Progenitor cell of endocrine pancreas (in vitro differentiated cells): ENCODE measurements around the gene TGFBR3L. TPM values are rescaled to one million over a fixed set of nuclear protein-coding genes. Genes with fewer than 3 reads are reported as not detected.

Experiments used
- DNase-seq: peaks from one replicate; pipeline ENCODE4 v3.0.0; 2021; ENCODE audit warnings: low spot score; ENCODE audit not compliant: unreplicated experiment
- H3K27ac Mint-ChIP-seq: 2 replicates; pipeline ENCODE4 v1.8.0; 2021; ENCODE audit warnings: mild to moderate bottlenecking, moderate library complexity, mixed read lengths
- H3K27me3 Mint-ChIP-seq: 2 replicates; pipeline ENCODE4 v1.8.0; 2021; ENCODE audit warnings: mixed read lengths
- H3K36me3 Mint-ChIP-seq: 2 replicates; pipeline ENCODE4 v1.8.0; 2022; ENCODE audit warnings: mixed read lengths; ENCODE audit not compliant: insufficient read depth
- H3K4me1 Mint-ChIP-seq: 2 replicates; pipeline ENCODE4 v1.8.0; 2021; ENCODE audit warnings: low read depth, mixed read lengths
- H3K4me3 Mint-ChIP-seq: 2 replicates; pipeline ENCODE4 v1.8.0; 2021; ENCODE audit warnings: low read depth, mild to moderate bottlenecking, moderate library complexity, mixed read lengths
- H3K9me3 Mint-ChIP-seq: 2 replicates; pipeline ENCODE4 v1.8.0; 2021; ENCODE audit warnings: low read depth, mixed read lengths
- total RNA-seq: library from RNA; stranded (reverse); gene quantifications from 2 replicates; pipeline ENCODE4 v1.2.1, GENCODE V29; 2021
- TF ChIP-seq, protein P1 (sequence below): fragments of 200-600 bp; sonication (generic); IDR thresholded peaks from one replicate; pipeline ENCODE4 v1.5.0; 2021; ENCODE audit warnings: antibody characterized with exemption, mild to moderate bottlenecking; ENCODE audit not compliant: unreplicated experiment

The TGFBR3L gene
- total RNA-seq, 1 donor from 2014 or later = 0.67 TPM

DNA sequence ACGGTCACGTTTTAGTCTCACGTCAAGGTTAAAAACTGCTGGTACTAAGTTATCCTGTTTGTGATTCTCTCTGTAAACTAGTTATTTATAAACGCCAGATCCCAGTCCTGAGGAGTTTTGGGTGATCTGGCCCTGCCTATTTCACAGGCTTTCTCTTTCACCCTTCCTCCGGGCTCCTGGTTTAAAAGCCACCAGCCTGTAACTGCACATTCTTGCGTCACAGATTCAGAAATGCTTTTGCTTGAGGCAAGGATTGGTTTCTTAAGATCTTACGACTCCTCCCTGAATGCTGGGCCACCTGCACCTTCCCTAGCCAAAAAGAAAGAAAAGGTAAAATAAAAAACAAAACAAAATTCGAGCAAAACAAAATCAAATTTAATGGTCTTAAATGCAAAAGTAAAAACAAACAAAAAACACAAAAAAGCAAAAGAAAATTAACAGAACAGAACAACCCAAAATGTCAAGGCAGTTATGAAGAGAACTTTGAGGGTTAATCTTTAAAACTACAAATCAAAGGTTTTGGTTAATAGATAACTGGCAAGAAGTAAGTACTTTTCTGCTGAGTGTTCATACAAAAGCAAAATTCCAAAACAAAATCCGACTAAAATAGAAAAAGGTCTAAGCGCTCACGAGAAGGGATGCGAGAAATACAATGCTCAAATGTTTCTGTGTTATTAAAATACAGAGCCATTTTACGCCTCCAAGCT is 47.4 kb downstream of the TGFBR3L start:
- Mint-ChIP-seq H3K4me1 (peaks cover 11% of the 10 kb centered on the region), H3K27ac (peak overlapping the region; percentile 93), H3K4me3 (peak overlapping the region; percentile 10), H3K27me3 (no peaks in the 10 kb centered on the region), H3K36me3 (peaks cover 16% of the 10 kb centered on the region), H3K9me3 (no peaks in the 10 kb centered on the region)
- DNase-seq = no peak
- TF ChIP-seq, protein P1, sequence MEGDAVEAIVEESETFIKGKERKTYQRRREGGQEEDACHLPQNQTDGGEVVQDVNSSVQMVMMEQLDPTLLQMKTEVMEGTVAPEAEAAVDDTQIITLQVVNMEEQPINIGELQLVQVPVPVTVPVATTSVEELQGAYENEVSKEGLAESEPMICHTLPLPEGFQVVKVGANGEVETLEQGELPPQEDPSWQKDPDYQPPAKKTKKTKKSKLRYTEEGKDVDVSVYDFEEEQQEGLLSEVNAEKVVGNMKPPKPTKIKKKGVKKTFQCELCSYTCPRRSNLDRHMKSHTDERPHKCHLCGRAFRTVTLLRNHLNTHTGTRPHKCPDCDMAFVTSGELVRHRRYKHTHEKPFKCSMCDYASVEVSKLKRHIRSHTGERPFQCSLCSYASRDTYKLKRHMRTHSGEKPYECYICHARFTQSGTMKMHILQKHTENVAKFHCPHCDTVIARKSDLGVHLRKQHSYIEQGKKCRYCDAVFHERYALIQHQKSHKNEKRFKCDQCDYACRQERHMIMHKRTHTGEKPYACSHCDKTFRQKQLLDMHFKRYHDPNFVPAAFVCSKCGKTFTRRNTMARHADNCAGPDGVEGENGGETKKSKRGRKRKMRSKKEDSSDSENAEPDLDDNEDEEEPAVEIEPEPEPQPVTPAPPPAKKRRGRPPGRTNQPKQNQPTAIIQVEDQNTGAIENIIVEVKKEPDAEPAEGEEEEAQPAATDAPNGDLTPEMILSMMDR = no peak

DNA sequence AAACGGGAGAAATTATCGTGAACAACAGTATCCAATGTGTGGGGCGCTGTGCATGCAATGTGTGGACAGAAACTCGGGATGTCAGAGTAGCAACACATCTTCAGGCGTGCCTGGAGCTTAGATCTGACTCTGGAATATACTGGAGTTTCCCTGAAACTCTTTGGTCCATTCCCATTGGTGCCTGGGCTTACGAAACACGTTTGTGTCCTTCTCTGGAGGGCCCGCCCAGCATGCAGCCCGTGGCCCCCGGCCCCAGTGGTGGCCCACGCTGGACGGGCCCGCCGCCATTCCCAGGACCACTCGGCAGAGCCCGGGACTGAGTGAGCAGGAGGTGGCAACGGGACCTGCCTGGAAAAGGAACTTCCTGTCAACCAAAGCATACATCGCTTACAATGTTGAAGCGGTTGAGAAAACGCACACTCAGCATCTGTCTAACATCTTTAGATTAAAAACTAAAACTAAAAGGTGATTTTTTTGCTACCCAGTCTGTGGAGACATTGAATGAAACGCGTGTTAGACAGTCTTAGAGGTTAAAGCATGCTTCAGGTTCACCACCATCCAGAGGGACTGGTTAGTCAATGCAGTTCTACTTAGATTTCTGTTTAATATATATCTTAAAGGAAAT is 48.1 kb downstream of the TGFBR3L start:
- H3K27me3 Mint-ChIP-seq = no peaks in the 10 kb centered on the region
- TF ChIP-seq, protein P1 = no peak
- peaks cover 11% of the 10 kb centered on the region for H3K4me1 Mint-ChIP-seq
- H3K9me3 Mint-ChIP-seq = no peaks in the 10 kb centered on the region
- peak overlapping the region; percentile 93 for H3K27ac Mint-ChIP-seq
- H3K36me3 Mint-ChIP-seq = peaks cover 20% of the 10 kb centered on the region
- H3K4me3 Mint-ChIP-seq = no peak overlapping the region
- DNase-seq = no peak

DNA sequence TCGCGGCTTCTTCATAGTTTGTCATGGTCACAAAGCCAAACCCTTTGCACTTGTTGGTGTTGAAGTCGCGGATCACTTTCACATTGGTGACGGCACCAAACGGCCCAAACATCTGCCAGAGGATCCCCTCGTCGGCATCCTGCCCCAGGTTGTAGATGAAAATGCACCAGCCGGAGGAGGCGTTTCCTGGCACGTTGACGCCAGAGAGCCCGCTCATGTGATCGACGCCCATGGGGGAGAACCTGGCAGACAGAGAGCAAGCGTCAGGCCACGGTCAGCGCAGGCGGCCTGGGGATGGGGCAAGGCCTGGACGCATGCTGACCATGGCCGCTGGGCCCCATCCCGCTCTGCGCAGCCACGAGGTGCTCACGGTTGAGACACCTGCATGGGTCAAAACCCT is 48.9 kb downstream of the TGFBR3L start:
- H3K27ac Mint-ChIP-seq = peak overlapping the region; percentile 37
- TF ChIP-seq, protein P1 = no peak
- peaks cover 11% of the 10 kb centered on the region for H3K4me1 Mint-ChIP-seq
- no peaks in the 10 kb centered on the region for H3K9me3 Mint-ChIP-seq
- no peaks in the 10 kb centered on the region for H3K27me3 Mint-ChIP-seq
- no peak for DNase-seq
- peaks cover 20% of the 10 kb centered on the region for H3K36me3 Mint-ChIP-seq
- no peak overlapping the region for H3K4me3 Mint-ChIP-seq

DNA sequence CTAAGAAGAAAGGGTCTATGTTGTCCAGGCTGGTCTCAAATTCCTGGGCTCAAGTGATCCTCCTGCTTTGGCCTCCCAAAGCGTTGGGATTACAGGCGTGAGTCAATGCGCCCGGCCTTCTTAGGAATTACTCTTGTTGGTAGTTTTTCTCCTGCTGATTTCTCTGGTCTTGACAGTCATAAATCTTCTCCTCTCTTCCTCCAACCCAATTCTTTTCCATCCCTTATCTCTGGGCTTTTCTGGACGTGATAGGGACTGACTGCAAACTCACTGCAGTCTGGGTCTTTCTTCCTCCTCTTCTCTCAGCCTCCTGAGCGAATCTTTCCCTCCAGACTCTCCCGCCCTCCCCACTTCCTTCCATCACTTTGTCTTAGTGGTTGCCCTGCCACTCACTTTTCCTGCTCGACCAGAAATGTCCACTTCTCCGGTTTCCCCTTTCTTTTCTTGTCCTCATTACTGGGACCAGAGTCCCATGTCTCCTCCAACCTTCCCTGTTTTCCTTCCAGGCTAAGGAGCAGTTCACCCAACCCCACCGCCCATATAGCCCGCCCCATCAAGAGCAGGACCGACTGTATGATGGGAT is 50.7 kb downstream of the TGFBR3L start:
- Mint-ChIP-seq H3K9me3 (no peaks in the 10 kb centered on the region), H3K27me3 (no peaks in the 10 kb centered on the region), H3K27ac (no peak overlapping the region), H3K36me3 (peaks cover 19% of the 10 kb centered on the region), H3K4me1 (peaks cover 11% of the 10 kb centered on the region), H3K4me3 (no peak overlapping the region)
- TF ChIP-seq, protein P1 = no peak
- no peak for DNase-seq

DNA sequence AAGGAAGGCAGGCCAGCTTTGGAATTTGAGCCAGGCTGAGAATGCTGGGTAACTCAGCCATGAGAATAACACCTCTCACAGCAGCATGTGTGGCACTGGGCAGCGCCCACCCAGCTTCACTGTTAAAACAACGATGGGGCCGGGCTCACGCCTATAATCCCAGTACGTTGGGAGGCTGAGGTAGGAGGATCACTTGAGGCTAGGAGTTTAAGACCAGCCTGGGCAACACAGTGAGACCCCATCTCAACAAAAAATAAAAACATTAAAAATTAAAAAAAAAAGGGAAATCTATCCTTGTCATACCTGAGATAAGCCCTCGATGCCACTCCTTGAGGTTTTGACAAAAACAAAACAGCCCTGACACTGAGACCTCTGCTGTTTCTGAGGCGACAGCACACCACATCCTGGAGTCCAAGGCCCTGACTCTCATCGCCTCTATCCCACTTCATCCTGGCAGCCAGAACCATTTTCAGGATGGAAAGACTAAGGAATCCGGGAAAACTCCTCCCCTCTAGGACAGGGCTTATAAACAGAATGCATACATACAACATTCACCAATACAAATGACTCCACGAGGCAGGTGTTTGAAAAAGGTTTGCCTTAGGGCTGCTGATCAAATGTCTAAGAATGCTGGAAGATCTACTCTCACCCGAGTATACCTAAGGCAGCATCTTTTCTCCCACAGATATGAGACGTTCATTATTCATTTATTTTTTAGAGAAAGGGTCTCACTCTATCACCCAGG is 51.5 kb downstream of the TGFBR3L start:
- DNase-seq = no peak
- H3K9me3 Mint-ChIP-seq = no peaks in the 10 kb centered on the region
- H3K4me3 Mint-ChIP-seq = no peak overlapping the region
- TF ChIP-seq, protein P1 = no peak
- H3K27ac Mint-ChIP-seq = peak overlapping the region; percentile 83
- no peaks in the 10 kb centered on the region for H3K27me3 Mint-ChIP-seq
- peaks cover 23% of the 10 kb centered on the region for H3K36me3 Mint-ChIP-seq
- H3K4me1 Mint-ChIP-seq = peaks cover 11% of the 10 kb centered on the region
